HepG2 (cell line): ENCODE measurements around the gene TEX13B. TPM values are rescaled to one million over a fixed set of nuclear protein-coding genes. Genes with fewer than 3 reads are reported as not detected.

Experiments used
- ATAC-seq: fragments of 200-7000 bp; cut with Tn5 transposase; 3 replicates; pipeline ENCODE4 v1.9.1; 2020; ENCODE audit warnings: mild to moderate bottlenecking, moderate library complexity
- BruUV-seq: library from RNA; stranded (reverse); fragments of 400-500 nt; replicated peaks from 2 replicates; lab custom pipeline; 2021; lab: Mats Ljungman, UMichigan
- CTCF ChIA-PET: fragments of 300-600 bp; formaldehyde crosslinking; extraction: SDS; loops from one replicate; lab custom pipeline; 2021; ENCODE audit warnings: low total read pairs, inconsistent platforms, low intra/inter-chr PET ratio; lab: Yijun Ruan, JAX
- POLR2A ChIA-PET: fragments of 350-600 bp; sonication (Branson Sonifier 250); formaldehyde crosslinking; loops from one replicate; lab custom pipeline; 2020; ENCODE audit warnings: antibody characterized with exemption, inconsistent platforms; lab: Yijun Ruan, JAX
- DNase-seq: peaks from one replicate; pipeline ENCODE4 v3.0.0-alpha.2; 2015; ENCODE audit warnings: low spot score
- FAIRE-seq: peaks from 3 replicates; lab custom pipeline; 2011; peaks lifted over from hg19 to GRCh38; lab: Jason Lieb, UNC
- H2AFZ ChIP-seq: one replicate; pipeline ENCODE4 v1.6.1; 2011; ENCODE audit warnings: low read length, inconsistent platforms
- H3K27ac ChIP-seq: fragments of 300-600 bp; 3 replicates; pipeline ENCODE4 v1.8.0; 2011; ENCODE audit warnings: mixed run types, mild to moderate bottlenecking, mixed read lengths, low read length, inconsistent platforms; ENCODE audit not compliant: insufficient read depth; ENCODE audit errors: extremely low read length
- H3K27me3 ChIP-seq, 2 experiments: fragments of 200-600 bp in 1 of 2; 2 replicates in 1 of 2; 3 replicates in 1 of 2; pipeline versions ENCODE4 v1.6.0 to v1.8.0; 2011; ENCODE audit warnings: low read length in 2 of 2, mild to moderate bottlenecking in 2 of 2, moderate library complexity in 2 of 2, inconsistent platforms in 1 of 2; ENCODE audit not compliant: insufficient read depth in 2 of 2, control insufficient read depth in 1 of 2
- H3K36me3 ChIP-seq, 2 experiments: fragments of 200-600 bp in 1 of 2; replicated peaks in 1 of 2; 2 replicates in 1 of 2; 3 replicates in 1 of 2; pipeline versions ENCODE4 v1.5.1 to v1.8.0; 2011; ENCODE audit warnings: low read length in 2 of 2, inconsistent platforms in 1 of 2; ENCODE audit not compliant: insufficient read depth in 2 of 2, control insufficient read depth in 1 of 2
- H3K4me1 ChIP-seq: 2 replicates; pipeline ENCODE4 v1.5.1; 2012; ENCODE audit warnings: low read length, inconsistent platforms; ENCODE audit not compliant: insufficient read depth
- H3K4me2 ChIP-seq: 2 replicates; pipeline ENCODE4 v1.6.0; 2011; ENCODE audit warnings: low read depth, low read length, inconsistent platforms
- H3K4me3 ChIP-seq, 3 experiments: fragments of 200-600 bp in 1 of 3; sonication (generic), shearing (Covaris generic) in 1 of 3; replicated peaks in 1 of 3; 2 replicates each; pipeline ENCODE4 v1.5.1; 2011 to 2016; ENCODE audit warnings: low read length in 3 of 3, inconsistent platforms in 2 of 3, low read depth in 2 of 3, mild to moderate bottlenecking in 2 of 3, control low read depth in 1 of 3, mixed read lengths in 1 of 3; ENCODE audit not compliant: insufficient read depth in 1 of 3
- H3K79me2 ChIP-seq: one replicate; pipeline ENCODE4 v1.6.1; 2011; ENCODE audit warnings: low read length, inconsistent platforms; ENCODE audit not compliant: insufficient read depth
- H3K9ac ChIP-seq: 2 replicates; pipeline ENCODE4 v1.6.0; 2011; ENCODE audit warnings: mild to moderate bottlenecking, low read depth, low read length, inconsistent platforms; ENCODE audit not compliant: insufficient read depth
- H3K9me3 ChIP-seq: 2 replicates; pipeline ENCODE4 v1.5.1; 2012; ENCODE audit warnings: mild to moderate bottlenecking, low read length
- H4K20me1 ChIP-seq: 2 replicates; pipeline ENCODE4 v1.6.0; 2011; ENCODE audit warnings: inconsistent platforms, mild to moderate bottlenecking, low read length, moderate library complexity; ENCODE audit not compliant: insufficient read depth
- ATM ChIP-seq: fragments of 450-650 bp; IDR thresholded peaks from 2 replicates; pipeline ENCODE4 v1.7.1; 2017; ENCODE audit warnings: mild to moderate bottlenecking, borderline replicate concordance
- HNF4G ChIP-seq, 2 experiments: sonication (generic) in 1 of 2; formaldehyde crosslinking in 1 of 2; IDR thresholded peaks; 2 replicates each; pipeline versions ENCODE4 v1.4.0 to v1.6.1; 2011 to 2020; ENCODE audit warnings: borderline replicate concordance in 2 of 2, low read depth in 2 of 2, mild to moderate bottlenecking in 2 of 2, low read length in 1 of 2, missing genetic modification reagents in 1 of 2, moderate library complexity in 1 of 2
- KAT2B ChIP-seq: fragments of 150-350 bp; IDR thresholded peaks from 2 replicates; pipeline ENCODE4 v1.6.1; 2014; ENCODE audit warnings: low read depth, low read length, borderline replicate concordance
- KLF12 ChIP-seq: sonication (generic); formaldehyde crosslinking; IDR thresholded peaks from 2 replicates; pipeline ENCODE4 v1.4.0; 2020; ENCODE audit warnings: missing genetic modification reagents, borderline replicate concordance
- MZF1 ChIP-seq: sonication (generic); formaldehyde crosslinking; IDR thresholded peaks from 2 replicates; pipeline ENCODE4 v1.8.1; 2023; ENCODE audit warnings: mild to moderate bottlenecking, missing genetic modification reagents, borderline replicate concordance
- PAWR ChIP-seq: sonication (generic); formaldehyde crosslinking; IDR thresholded peaks from 2 replicates; pipeline ENCODE4 v1.4.0; 2020; ENCODE audit warnings: missing genetic modification reagents, mild to moderate bottlenecking, borderline replicate concordance
- RBFOX2 ChIP-seq: fragments of 200-400 bp; formaldehyde crosslinking; IDR thresholded peaks from 2 replicates; pipeline ENCODE4 v1.6.1; 2017; ENCODE audit warnings: low read depth, mild to moderate bottlenecking, low read length
- SMARCE1 ChIP-seq: fragments of 450-650 bp; IDR thresholded peaks from 2 replicates; pipeline ENCODE4 v1.6.1; 2017; ENCODE audit warnings: borderline replicate concordance
- TARDBP ChIP-seq: sonication (generic); formaldehyde crosslinking; IDR thresholded peaks from 2 replicates; pipeline ENCODE4 v1.8.0; 2022; ENCODE audit warnings: mild to moderate bottlenecking, missing genetic modification reagents
- TBL1XR1 ChIP-seq: fragments of 150-350 bp; IDR thresholded peaks from 2 replicates; pipeline ENCODE4 v1.6.1; 2014; ENCODE audit warnings: borderline replicate concordance, low read length; ENCODE audit not compliant: partially characterized antibody
- ZFAT ChIP-seq: sonication (generic); formaldehyde crosslinking; conservative IDR thresholded peaks from 2 replicates; pipeline ENCODE4 v1.8.1; 2023; ENCODE audit warnings: missing genetic modification reagents, inconsistent platforms
- ZMYM2 ChIP-seq: sonication (generic); formaldehyde crosslinking; IDR thresholded peaks from 2 replicates; pipeline ENCODE4 v1.8.0; 2022; ENCODE audit warnings: mild to moderate bottlenecking, missing genetic modification reagents
- ZMYM3 ChIP-seq: sonication (generic); formaldehyde crosslinking; IDR thresholded peaks from 2 replicates; pipeline ENCODE4 v1.5.1; 2020; ENCODE audit warnings: mild to moderate bottlenecking, missing genetic modification reagents
- ZNF224 ChIP-seq: sonication (generic); formaldehyde crosslinking; IDR thresholded peaks from 2 replicates; pipeline ENCODE4 v1.5.0; 2020; ENCODE audit warnings: mild to moderate bottlenecking, missing genetic modification reagents
- ZNF274 ChIP-seq: sonication (generic); formaldehyde crosslinking; IDR thresholded peaks from 2 replicates; pipeline ENCODE4 v1.5.1; 2020; ENCODE audit warnings: mild to moderate bottlenecking, missing genetic modification reagents
- ZNF354B ChIP-seq: sonication (generic); formaldehyde crosslinking; IDR thresholded peaks from 2 replicates; pipeline ENCODE4 v1.8.0; 2022; ENCODE audit warnings: mild to moderate bottlenecking, missing genetic modification reagents
- WGBS: methylation state at CpG from one replicate; pipeline ENCODE4 v1.1.6; 2017; ENCODE audit warnings: low lambda C conversion rate; 5-methylcytosine and 5-hydroxymethylcytosine counted together
- in situ Hi-C: cut with HindIII; loops from 2 replicates; pipeline ENCODE4 v1.10.0; 2017; ENCODE audit warnings: low pct_unique_long_range_greater_than_20kb; ENCODE audit not compliant: extremely low pct_ligation_motif_present
- intact Hi-C: fragments of 100-400 bp; cut with micrococcal nuclease; formaldehyde crosslinking; loops from one replicate; pipeline ENCODE4 v1.10.0; 2022; ENCODE audit not compliant: unreplicated experiment
- polyA plus RNA-seq, 8 experiments: library from polyadenylated mRNA; depleted of rRNA in 3 of 8; stranded (reverse) in 7 of 8; unstranded in 1 of 8; fragments of >200 nt; fragmentation: Illumina TruSeq in 4 of 8; extraction: Trizol in 4 of 8; gene quantifications; 2 replicates each; pipeline versions ENCODE4 v1.2.1 to v1.2.3, GENCODE V29; 2011 to 2016; ENCODE audit warnings: low read depth in 4 of 8, missing spikeins in 1 of 8, mixed read lengths in 1 of 8; ENCODE audit not compliant: insufficient read depth in 1 of 8
- total RNA-seq, 5 experiments: library from RNA; depleted of rRNA; stranded (reverse); fragments of >200 nt; fragmentation: Illumina TruSeq; extraction: Trizol; gene quantifications; 2 replicates each; pipeline ENCODE4 v1.2.3, GENCODE V29; 2016; ENCODE audit warnings: low read depth in 1 of 5
- TF ChIP-seq, protein P1 (sequence below): IDR thresholded peaks from 2 replicates; pipeline ENCODE4 v1.6.1; 2016; ENCODE audit warnings: missing compliant biosample characterization, missing genetic modification reagents, borderline replicate concordance
- TF ChIP-seq, protein P2 (sequence below): sonication (generic); formaldehyde crosslinking; IDR thresholded peaks from 2 replicates; pipeline ENCODE4 v1.4.0; 2020; ENCODE audit warnings: missing genetic modification reagents
- TF ChIP-seq, protein P3 (sequence below): sonication (generic); formaldehyde crosslinking; IDR thresholded peaks from 2 replicates; pipeline ENCODE4 v1.4.0; 2020; ENCODE audit warnings: missing genetic modification reagents
- TF ChIP-seq, protein P4 (sequence below): sonication (generic); formaldehyde crosslinking; IDR thresholded peaks from 2 replicates; pipeline ENCODE4 v1.9.0; 2021; ENCODE audit warnings: missing genetic modification reagents, mild to moderate bottlenecking, borderline replicate concordance

The TEX13B gene
- total and polyA plus RNA-seq, 2 of the 13 experiments (the other 11 are each of a cell fraction or from before 2014, with no cell fraction given) = not detected

DNA sequence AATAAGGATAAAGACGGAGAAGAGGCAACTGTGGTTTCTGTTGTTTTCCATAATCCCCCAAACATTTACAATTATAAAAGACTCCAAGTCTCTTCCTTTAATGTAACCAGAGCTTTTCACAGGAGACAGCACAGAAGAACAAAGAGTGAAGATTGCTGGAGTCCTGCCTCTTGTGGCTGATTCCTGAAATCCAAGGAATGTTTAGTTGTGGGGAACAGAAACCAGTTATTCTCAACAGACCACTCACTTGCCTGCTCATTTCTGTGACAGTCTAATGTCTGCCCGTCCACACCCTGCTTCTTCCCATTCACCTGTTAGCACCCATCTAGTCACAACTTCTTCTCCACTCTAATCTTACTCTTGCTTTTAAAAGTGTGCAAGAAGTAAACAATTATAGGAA lies 12.1 kb downstream of the TEX13B start (continued):
- TF ChIP-seq, protein P1, sequence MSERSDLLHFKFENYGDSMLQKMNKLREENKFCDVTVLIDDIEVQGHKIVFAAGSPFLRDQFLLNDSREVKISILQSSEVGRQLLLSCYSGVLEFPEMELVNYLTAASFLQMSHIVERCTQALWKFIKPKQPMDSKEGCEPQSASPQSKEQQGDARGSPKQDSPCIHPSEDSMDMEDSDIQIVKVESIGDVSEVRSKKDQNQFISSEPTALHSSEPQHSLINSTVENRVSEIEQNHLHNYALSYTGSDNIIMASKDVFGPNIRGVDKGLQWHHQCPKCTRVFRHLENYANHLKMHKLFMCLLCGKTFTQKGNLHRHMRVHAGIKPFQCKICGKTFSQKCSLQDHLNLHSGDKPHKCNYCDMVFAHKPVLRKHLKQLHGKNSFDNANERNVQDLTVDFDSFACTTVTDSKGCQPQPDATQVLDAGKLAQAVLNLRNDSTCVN = no peak
- TF ChIP-seq KLF12 (CRISPR knock-in tag) (no peak), RBFOX2 (no peak), SMARCE1 (no peak), KAT2B (no peak), ZMYM2 (CRISPR knock-in tag) (no peak), ATM (no peak), MZF1 (CRISPR knock-in tag) (no peak)
- TF ChIP-seq, protein P2, sequence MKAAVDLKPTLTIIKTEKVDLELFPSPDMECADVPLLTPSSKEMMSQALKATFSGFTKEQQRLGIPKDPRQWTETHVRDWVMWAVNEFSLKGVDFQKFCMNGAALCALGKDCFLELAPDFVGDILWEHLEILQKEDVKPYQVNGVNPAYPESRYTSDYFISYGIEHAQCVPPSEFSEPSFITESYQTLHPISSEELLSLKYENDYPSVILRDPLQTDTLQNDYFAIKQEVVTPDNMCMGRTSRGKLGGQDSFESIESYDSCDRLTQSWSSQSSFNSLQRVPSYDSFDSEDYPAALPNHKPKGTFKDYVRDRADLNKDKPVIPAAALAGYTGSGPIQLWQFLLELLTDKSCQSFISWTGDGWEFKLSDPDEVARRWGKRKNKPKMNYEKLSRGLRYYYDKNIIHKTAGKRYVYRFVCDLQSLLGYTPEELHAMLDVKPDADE = no peak
- TF ChIP-seq, protein P3, sequence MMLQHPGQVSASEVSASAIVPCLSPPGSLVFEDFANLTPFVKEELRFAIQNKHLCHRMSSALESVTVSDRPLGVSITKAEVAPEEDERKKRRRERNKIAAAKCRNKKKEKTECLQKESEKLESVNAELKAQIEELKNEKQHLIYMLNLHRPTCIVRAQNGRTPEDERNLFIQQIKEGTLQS (CRISPR knock-in tag) = no peak

DNA sequence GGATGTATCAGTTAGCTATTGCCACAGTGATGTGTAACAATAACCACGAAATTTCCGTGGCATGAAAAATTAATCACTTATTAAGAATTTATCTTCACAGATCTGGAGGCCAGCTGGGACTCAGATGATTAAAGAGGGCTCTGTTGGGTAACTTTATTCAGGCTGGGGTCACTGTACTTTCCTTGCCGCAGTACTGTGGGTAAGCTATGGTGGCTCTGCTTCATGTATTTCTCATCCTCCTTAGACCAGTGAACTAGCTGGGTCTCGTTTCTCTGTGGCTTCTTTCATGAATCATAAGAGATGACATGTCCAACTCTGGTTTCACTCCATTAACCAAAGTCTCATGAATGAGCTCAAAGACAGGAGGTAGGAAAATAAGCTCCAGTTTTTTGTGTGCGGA lies 13.5 kb downstream of the TEX13B start:
- ChIA-PET CTCF (no interaction called here), POLR2A (no interaction called here)
- TF ChIP-seq TBL1XR1 (no peak), ZFAT (CRISPR knock-in tag) (no peak), ZMYM3 (CRISPR knock-in tag) (no peak), ZNF274 (CRISPR knock-in tag) (no peak), PAWR (CRISPR knock-in tag) (no peak), ZNF354B (CRISPR knock-in tag) (no peak), TARDBP (CRISPR knock-in tag) (no peak), HNF4G (IDR thresholded peaks at IDR 0.05; ENCODE audit: borderline replicate concordance, low read depth, low read length) (no peak), HNF4G (CRISPR knock-in tag; IDR thresholded peaks at IDR 0.05; ENCODE audit: borderline replicate concordance, low read depth) (no peak), ZNF224 (CRISPR knock-in tag) (no peak)
- TF ChIP-seq, protein P4, sequence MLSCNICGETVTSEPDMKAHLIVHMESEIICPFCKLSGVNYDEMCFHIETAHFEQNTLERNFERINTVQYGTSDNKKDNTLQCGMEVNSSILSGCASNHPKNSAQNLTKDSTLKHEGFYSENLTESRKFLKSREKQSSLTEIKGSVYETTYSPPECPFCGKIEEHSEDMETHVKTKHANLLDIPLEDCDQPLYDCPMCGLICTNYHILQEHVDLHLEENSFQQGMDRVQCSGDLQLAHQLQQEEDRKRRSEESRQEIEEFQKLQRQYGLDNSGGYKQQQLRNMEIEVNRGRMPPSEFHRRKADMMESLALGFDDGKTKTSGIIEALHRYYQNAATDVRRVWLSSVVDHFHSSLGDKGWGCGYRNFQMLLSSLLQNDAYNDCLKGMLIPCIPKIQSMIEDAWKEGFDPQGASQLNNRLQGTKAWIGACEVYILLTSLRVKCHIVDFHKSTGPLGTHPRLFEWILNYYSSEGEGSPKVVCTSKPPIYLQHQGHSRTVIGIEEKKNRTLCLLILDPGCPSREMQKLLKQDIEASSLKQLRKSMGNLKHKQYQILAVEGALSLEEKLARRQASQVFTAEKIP (CRISPR knock-in tag) = no peak
- intact Hi-C loops = no loop called here
- H3K36me3 ChIP-seq = no peaks in the 10 kb centered on the region
- FAIRE-seq = no peak
- H3K27ac ChIP-seq = no peak overlapping the region
- 2% methylated on average over 5 of the region's 5 CpGs for WGBS
- H3K4me2 ChIP-seq = no peak overlapping the region
- no TSS peak for BruUV-seq
- H3K9me3 ChIP-seq = no peaks in the 10 kb centered on the region
- no peak overlapping the region for H3K9ac ChIP-seq
- ATAC-seq = no peak
- H3K4me1 ChIP-seq = no peaks in the 10 kb centered on the region
- H2AFZ ChIP-seq = no peak overlapping the region
- no peak for DNase-seq
- no peaks in the 10 kb centered on the region for H3K27me3 ChIP-seq
- H3K4me3 ChIP-seq = no peak overlapping the region
- no peaks in the 10 kb centered on the region for H4K20me1 ChIP-seq
- no peaks in the 10 kb centered on the region for H3K79me2 ChIP-seq
- in situ Hi-C loops = no loop called here
